Activated T-cell treated with anti-CD3 and anti-CD28 coated beads, Interleukin-2, amount 50 U/mL, for 4 hours (primary cell): Measurements from ENCODE around the gene DDX4. TPM values are rescaled to one million over a fixed set of nuclear protein-coding genes. Genes with fewer than 3 reads are reported as not detected.
A peak's percentile ranks its signal among the peaks of the same experiment; 100 is the strongest.
"Not testable (repeated sequence)": the region's sequence is repeated elsewhere in the genome, so short reads cannot be mapped to it uniquely, and the experiment has no call there.

ENCODE experiments used
- ATAC-seq, 2 donors: fragments of 200-7000 bp; cut with Tn5 transposase; one replicate each; pipeline ENCODE4 v1.10.0; 2021
- DNase-seq: peaks from one replicate; pipeline ENCODE4 v3.0.0-alpha.2; 2020
- H3K27me3 Mint-ChIP-seq: one replicate; pipeline ENCODE4 v1.8.0; 2021; ENCODE audit warnings: low read depth, mixed read lengths
- H3K36me3 Mint-ChIP-seq: one replicate; pipeline ENCODE4 v1.8.0; 2022; ENCODE audit warnings: mixed read lengths; ENCODE audit not compliant: insufficient read depth
- H3K4me1 Mint-ChIP-seq: one replicate; pipeline ENCODE4 v1.8.0; 2021; ENCODE audit warnings: low read depth, mixed read lengths
- H3K4me3 Mint-ChIP-seq: one replicate; pipeline ENCODE4 v1.8.0; 2021; ENCODE audit warnings: mild to moderate bottlenecking, moderate library complexity, mixed read lengths
- H3K9me3 Mint-ChIP-seq: one replicate; pipeline ENCODE4 v1.8.0; 2021; ENCODE audit warnings: mixed read lengths
- total RNA-seq, 3 donors: library from RNA; stranded (reverse); gene quantifications; one replicate each; pipeline ENCODE4 v1.2.1, GENCODE V29; 2021

DDX4 gene
- total RNA-seq, 3 donors from 2014 or later = 0.41 to 0.79 (median 0.48) TPM

DNA sequence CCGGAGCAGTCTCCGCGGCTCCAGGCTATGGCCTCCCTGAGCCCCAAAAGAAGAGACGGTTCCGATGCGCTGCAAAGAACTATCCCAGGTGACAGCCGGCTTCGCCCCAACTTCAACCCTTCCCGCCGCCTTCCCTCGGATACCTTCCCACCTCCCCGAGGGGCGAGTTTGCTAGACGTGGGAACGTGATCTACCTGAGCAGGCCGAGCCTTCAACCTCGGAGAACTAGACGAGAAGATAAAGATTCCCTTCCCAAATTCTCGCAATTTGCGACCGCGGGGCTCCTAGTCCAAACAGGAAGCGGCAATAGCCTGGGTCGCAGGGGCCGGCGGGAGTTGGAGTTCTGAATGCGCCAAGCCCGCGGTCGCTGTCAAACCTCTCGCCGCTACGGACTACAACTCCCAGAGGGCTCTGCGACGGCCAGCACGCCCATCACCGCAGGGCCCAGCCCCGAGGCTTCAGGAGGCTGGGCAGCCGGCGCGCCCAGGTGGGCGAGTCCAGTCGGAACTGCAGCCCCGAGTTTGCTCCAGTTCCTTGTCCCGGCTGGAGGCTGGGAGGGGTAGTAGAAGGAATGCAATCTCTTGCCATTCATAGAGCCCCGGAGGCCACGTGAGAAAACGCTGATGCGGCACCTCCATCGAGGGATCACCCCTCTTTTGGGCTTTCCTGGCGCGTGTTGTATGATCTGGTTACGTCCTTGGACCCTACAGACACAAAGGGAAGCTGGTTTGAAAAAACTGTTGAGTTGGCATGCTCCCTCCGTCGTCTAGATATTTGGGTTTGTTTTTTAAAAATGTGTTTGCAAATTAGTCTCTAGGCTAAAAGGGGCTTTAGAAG, 25.6 kb upstream of the DDX4 start, which contains the start of gene SLC38A9:
TSS of gene SLC38A9 (minus strand) at position 302 of the 837 bp plus-strand sequence. CDS start 14,366 bp downstream, outside the sequence.
- H3K27me3 Mint-ChIP-seq = peaks cover 2% of the 10 kb centered on the region
- H3K9me3 Mint-ChIP-seq = peaks cover 6% of the 10 kb centered on the region
- H3K4me1 Mint-ChIP-seq = peaks cover 17% of the 10 kb centered on the region
- H3K4me3 Mint-ChIP-seq = peak within 1 kb of the TSS; percentile 98
- peak; percentile 100 for ATAC-seq
- DNase-seq = peak; percentile 87
- H3K36me3 Mint-ChIP-seq = peaks cover 12% of the 10 kb centered on the region

DNA sequence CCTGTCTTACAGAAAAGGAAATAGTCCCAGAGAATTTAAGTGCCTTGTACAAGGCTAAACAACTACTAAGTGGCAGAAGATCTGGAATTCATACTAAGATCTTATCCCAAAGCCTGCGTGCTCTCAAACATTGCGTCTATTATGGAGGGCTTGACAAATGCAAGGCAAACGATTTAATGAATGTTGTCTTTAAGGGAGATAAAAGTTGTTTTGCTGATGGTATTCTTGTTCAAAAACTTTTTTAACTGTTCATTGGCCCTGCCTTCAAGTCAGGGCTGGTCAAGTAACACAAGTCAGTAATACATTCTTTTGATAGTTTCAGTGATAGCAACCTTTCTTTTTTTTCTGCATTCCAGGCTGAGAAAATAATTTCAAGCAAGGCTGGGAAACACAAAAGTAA, 24.0 kb upstream of the DDX4 start:
- H3K36me3 Mint-ChIP-seq = peaks cover 5% of the 10 kb centered on the region
- no peak for ATAC-seq

DNA sequence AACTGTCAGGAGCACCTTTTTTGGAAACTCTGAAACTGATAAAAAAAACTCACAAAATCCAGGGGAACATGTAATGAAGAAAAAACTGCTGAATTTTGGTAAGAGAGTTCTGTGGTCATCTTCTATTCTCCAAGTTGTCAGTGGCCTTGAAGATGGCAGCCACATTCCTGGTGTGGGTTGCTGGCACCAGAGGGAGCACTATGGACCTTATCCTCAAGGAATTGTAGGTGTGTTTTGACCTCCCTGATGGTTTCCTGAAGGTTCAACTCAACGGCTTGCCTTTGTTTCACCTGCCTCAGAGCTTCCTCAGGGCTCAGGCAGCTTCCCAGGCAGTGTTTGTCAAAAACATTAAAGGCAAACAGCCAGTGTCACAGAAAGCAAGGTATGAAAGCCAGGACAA, 23.5 kb upstream of the DDX4 start:
- peaks cover 11% of the 10 kb centered on the region for H3K4me1 Mint-ChIP-seq
- no peak overlapping the region for H3K4me3 Mint-ChIP-seq
- peaks cover 2% of the 10 kb centered on the region for H3K36me3 Mint-ChIP-seq
- H3K27me3 Mint-ChIP-seq = peaks cover 4% of the 10 kb centered on the region
- H3K9me3 Mint-ChIP-seq = peaks cover 9% of the 10 kb centered on the region
- ATAC-seq (no peak), DNase-seq (no peak)

More for the DNA sequence above, 24.0 kb upstream of the DDX4 start:
- H3K27me3 Mint-ChIP-seq = peaks cover 4% of the 10 kb centered on the region
- H3K4me3 Mint-ChIP-seq = no peak overlapping the region
- H3K4me1 Mint-ChIP-seq = peaks cover 14% of the 10 kb centered on the region
- peaks cover 6% of the 10 kb centered on the region for H3K9me3 Mint-ChIP-seq
- no peak for DNase-seq

GRCh38 chr5:55714749-55715148, 23.1 kb upstream of the DDX4 start:
- peaks cover 4% of the 10 kb centered on the region for H3K27me3 Mint-ChIP-seq
- no peak for ATAC-seq
- peaks cover 9% of the 10 kb centered on the region for H3K9me3 Mint-ChIP-seq

DNA sequence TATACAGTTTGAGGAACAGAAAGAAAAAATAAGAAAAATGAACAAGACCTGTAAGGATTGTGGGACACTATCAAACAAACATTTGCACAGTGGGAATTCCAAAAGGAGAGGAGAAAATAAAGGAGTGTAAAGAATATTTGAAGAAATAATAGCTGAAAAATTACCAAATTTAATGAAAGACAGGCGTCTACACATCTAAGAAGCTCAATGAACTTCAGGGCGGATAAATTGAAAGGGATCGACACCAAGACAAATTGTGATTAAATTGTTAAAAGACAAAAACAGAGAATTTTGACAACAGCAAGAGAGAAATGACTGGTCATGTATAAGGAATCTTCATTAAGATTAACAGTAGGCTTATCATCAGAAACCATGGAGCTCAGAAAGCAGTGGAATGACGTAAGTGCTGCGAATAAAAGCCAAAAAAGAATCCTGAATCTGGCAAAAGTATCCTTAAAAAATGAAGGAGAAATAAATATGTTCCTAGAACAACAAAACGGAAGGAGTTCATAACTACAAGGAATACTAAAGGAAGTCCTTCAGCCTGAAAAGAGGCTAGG, 22.3 kb upstream of the DDX4 start:
- ATAC-seq (no peak), DNase-seq (no peak)
- H3K9me3 Mint-ChIP-seq = peaks cover 9% of the 10 kb centered on the region
- H3K4me3 Mint-ChIP-seq = no peak overlapping the region
- H3K4me1 Mint-ChIP-seq = peaks cover 11% of the 10 kb centered on the region
- H3K27me3 Mint-ChIP-seq = peaks cover 4% of the 10 kb centered on the region
- peaks cover 2% of the 10 kb centered on the region for H3K36me3 Mint-ChIP-seq

More at GRCh38 chr5:55714749-55715148, 23.1 kb upstream of the DDX4 start:
- Mint-ChIP-seq H3K36me3 (peaks cover 2% of the 10 kb centered on the region), H3K4me1 (peaks cover 11% of the 10 kb centered on the region), H3K4me3 (no peak overlapping the region)
- DNase-seq = no peak

DNA sequence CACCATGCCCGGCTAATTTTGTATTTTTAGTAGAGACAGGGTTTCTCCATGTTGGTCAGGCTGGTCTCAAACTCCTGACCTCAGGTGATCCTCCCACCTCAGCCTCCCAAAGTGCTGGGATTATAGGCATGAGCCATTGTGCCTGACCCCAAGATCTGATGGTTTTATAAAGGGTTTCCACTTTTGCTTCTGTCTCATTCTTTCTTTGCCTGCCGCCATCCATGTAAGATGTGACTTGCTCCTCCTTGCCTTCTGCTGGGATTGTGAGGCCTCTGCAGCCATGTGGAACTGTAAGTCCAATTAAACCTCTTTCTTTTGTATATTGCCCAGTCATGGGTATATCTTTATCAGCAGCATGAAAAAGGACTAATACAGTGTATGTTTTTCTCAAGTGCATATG, 18.8 kb upstream of the DDX4 start:
- not testable (repeated sequence) for ATAC-seq, H3K27me3 Mint-ChIP-seq, H3K4me3 Mint-ChIP-seq, H3K36me3 Mint-ChIP-seq, DNase-seq, H3K4me1 Mint-ChIP-seq, H3K9me3 Mint-ChIP-seq

DNA sequence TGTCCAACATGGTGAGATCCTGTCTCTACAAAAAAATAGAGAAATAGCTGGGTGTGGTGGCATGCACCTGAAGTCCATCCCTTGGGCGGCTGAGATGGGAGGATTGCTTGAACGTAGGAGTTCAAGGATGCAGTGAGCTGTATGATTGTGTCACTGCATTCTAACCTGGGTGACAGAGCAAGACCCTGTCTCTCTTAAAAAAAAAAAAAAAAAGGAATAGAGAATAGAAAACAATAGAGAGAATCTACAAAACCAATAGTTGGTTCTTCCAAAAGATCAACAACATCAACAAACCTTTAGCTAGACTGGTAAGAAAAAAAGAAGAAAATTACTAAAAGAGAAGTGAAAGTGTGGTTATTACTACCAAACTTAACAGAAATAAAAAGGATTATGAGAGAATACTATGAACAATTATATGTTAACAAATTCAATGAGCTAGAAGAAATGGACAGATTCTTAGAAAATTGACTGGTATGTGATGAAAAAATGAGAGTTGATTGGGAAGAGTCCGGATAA, 17.6 kb upstream of the DDX4 start:
- Mint-ChIP-seq H3K36me3 (no peaks in the 10 kb centered on the region), H3K27me3 (peaks cover 2% of the 10 kb centered on the region), H3K4me1 (no peaks in the 10 kb centered on the region), H3K9me3 (peaks cover 9% of the 10 kb centered on the region), H3K4me3 (no peak overlapping the region)
- DNase-seq (no peak), ATAC-seq (no peak)

- no peak overlapping the region for H3K4me3 Mint-ChIP-seq
- H3K27me3 Mint-ChIP-seq = no peaks in the 10 kb centered on the region
- DNase-seq (no peak), ATAC-seq (no peak)
- H3K4me1 Mint-ChIP-seq = no peaks in the 10 kb centered on the region
- H3K36me3 Mint-ChIP-seq = no peaks in the 10 kb centered on the region
- H3K9me3 Mint-ChIP-seq = no peaks in the 10 kb centered on the region
Measured at GRCh38 chr5:55724281-55724680, 13.6 kb upstream of the DDX4 start.

DNA sequence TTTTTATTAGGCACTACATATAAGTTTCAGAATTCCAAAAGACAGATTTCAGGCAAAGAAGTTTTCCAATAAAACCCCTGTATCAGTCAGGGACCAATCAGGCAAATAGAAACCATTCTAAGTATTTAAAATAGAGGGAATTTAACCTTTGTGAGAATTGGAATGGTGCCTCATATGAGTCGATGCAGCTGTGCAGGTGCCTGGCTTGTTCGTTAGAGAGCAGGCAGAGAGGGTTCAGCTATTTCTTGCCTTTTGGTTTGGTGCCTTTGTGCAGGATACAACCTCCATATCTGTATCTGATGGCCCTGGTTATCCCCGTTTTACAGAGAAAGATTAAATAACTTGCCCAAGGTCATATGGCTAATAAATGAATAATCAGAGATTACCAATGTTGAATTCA, 6.0 kb upstream of the DDX4 start:
- no peaks in the 10 kb centered on the region for H3K4me1 Mint-ChIP-seq
- no peaks in the 10 kb centered on the region for H3K9me3 Mint-ChIP-seq
- ATAC-seq = no peak
- no peak overlapping the region for H3K4me3 Mint-ChIP-seq
- no peaks in the 10 kb centered on the region for H3K36me3 Mint-ChIP-seq
- no peak for DNase-seq
- no peaks in the 10 kb centered on the region for H3K27me3 Mint-ChIP-seq

DNA sequence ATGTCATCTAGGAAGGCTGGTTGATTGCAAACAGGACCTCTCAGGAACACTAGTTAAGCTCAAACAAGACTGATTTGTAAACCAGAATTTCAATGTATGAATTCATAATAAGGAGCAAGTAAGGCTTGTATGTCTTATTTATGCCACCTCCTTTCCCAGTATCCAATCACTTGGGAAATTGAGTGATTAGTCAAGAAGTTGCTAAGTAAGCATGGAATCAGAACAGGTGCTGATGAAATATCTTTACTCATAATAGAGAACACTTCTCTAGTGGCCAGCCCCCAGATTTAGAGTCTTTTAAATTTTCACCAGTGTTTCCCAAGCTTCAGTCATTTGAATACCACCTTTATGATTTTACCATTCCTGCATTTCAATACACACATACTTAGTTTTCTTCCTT, 5.3 kb upstream of the DDX4 start:
- no peak for DNase-seq
- H3K4me1 Mint-ChIP-seq = no peaks in the 10 kb centered on the region

DNA sequence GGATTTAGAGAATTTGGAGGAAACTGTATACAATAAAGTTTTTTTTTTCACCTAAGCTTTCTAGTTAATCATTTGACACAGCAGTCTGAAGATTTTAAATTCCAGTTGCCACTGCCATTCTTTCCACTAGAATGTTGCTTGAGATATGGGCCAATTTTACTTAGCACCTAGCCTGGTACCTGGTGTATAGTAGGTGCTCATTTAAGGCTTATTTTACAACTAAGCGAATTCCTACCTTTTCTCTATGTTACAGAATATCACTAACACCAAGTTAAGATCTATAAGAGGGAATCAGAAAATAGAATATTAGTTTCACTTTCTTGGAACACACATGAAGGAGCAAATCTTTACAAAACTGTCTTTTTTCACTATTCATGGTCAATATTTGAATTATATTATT, 3.2 kb upstream of the DDX4 start:
- no peak overlapping the region for H3K4me3 Mint-ChIP-seq
- no peaks in the 10 kb centered on the region for H3K4me1 Mint-ChIP-seq
- H3K36me3 Mint-ChIP-seq = no peaks in the 10 kb centered on the region
- ATAC-seq = no peak
- no peak for DNase-seq
- H3K27me3 Mint-ChIP-seq = no peaks in the 10 kb centered on the region
- no peaks in the 10 kb centered on the region for H3K9me3 Mint-ChIP-seq

More for the DNA sequence above, 5.3 kb upstream of the DDX4 start:
- no peak for ATAC-seq
- H3K9me3 Mint-ChIP-seq = no peaks in the 10 kb centered on the region
- H3K27me3 Mint-ChIP-seq = no peaks in the 10 kb centered on the region
- no peak overlapping the region for H3K4me3 Mint-ChIP-seq
- no peaks in the 10 kb centered on the region for H3K36me3 Mint-ChIP-seq

- H3K4me3 Mint-ChIP-seq = no peak overlapping the region
- DNase-seq (no peak), ATAC-seq (no peak)
- peaks cover 2% of the 10 kb centered on the region for H3K27me3 Mint-ChIP-seq
- no peaks in the 10 kb centered on the region for H3K4me1 Mint-ChIP-seq
- no peaks in the 10 kb centered on the region for H3K36me3 Mint-ChIP-seq
- H3K9me3 Mint-ChIP-seq = no peaks in the 10 kb centered on the region
Measured at GRCh38 chr5:55742778-55743177, 4.9 kb downstream of the DDX4 start.

DNA sequence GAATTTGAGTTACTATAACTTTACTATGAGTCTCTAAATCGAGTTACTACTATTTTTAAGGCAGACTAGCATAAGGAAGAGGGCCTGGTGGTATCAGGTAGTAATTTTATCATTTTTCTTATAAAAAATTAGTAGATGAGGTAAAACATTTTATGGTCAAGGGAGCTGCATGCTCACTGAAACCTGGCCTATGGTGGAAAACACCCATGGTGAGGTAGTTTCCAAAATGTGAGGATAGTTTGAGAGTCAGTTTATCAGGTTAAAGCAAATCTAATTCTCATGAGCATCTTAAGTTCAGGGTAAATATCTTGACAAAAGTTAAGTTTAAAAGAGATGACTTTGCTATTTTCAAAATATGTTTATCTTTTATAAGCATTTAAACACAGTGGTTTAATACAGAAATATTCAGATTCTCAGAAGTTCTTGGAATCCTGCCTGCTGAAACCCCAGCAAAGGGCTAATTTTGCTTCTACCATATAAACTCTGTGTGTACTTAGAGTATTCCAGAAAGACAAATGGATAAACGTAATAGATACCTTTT, 10.0 kb downstream of the DDX4 start:
- H3K36me3 Mint-ChIP-seq = no peaks in the 10 kb centered on the region
- peaks cover 2% of the 10 kb centered on the region for H3K27me3 Mint-ChIP-seq
- no peaks in the 10 kb centered on the region for H3K4me1 Mint-ChIP-seq
- no peaks in the 10 kb centered on the region for H3K9me3 Mint-ChIP-seq
- H3K4me3 Mint-ChIP-seq = no peak overlapping the region
- DNase-seq (no peak), ATAC-seq (no peak)

- no peak for DNase-seq
- no peaks in the 10 kb centered on the region for H3K36me3 Mint-ChIP-seq
- ATAC-seq = no peak
- H3K4me3 Mint-ChIP-seq = no peak overlapping the region
- H3K27me3 Mint-ChIP-seq = peaks cover 2% of the 10 kb centered on the region
- H3K9me3 Mint-ChIP-seq = no peaks in the 10 kb centered on the region
- H3K4me1 Mint-ChIP-seq = no peaks in the 10 kb centered on the region
Measured at GRCh38 chr5:55749387-55749786, 11.5 kb downstream of the DDX4 start.
